Stimulated activated CD8-positive, alpha-beta memory T cell treated with anti-CD3 and anti-CD28 coated beads, Interleukin-7, amount 100 ng/mL, for 24 hours (primary cell): ENCODE results near the gene CD247.

Experiments
- DNase-seq: peaks from one replicate; pipeline ENCODE4 v3.0.0-alpha.2; 2020; ENCODE audit warnings: low read depth

CD247 gene

GRCh38 chr1:167488786-167489185 is 29.5 kb downstream of the CD247 start:
- DNase-seq: no peak

GRCh38 chr1:167487614-167488013 is 30.7 kb downstream of the CD247 start:
- DNase-seq: no peak

- no peak for DNase-seq
These were observed 32.1 kb downstream of the CD247 start for GRCh38 chr1:167486090-167486824.

GRCh38 chr1:167484726-167485502 is 33.4 kb downstream of the CD247 start:
- DNase-seq: no peak

- no peak for DNase-seq
These were observed 34.5 kb downstream of the CD247 start for GRCh38 chr1:167483790-167484189.

GRCh38 chr1:167482184-167482583 is 36.1 kb downstream of the CD247 start:
- no peak for DNase-seq

GRCh38 chr1:167479331-167479979 is 38.9 kb downstream of the CD247 start:
- no peak for DNase-seq

- no peak for DNase-seq
These were observed 40.3 kb downstream of the CD247 start for GRCh38 chr1:167477986-167478385.

GRCh38 chr1:167476061-167476460 is 42.3 kb downstream of the CD247 start:
- no peak for DNase-seq

- no peak for DNase-seq
These were observed 44.1 kb downstream of the CD247 start for GRCh38 chr1:167474191-167474641.

- no peak for DNase-seq
These were observed 44.6 kb downstream of the CD247 start for GRCh38 chr1:167473761-167474160.

GRCh38 chr1:167472752-167473521 is 45.4 kb downstream of the CD247 start:
- DNase-seq: no peak

- no peak for DNase-seq
These were observed 46.8 kb downstream of the CD247 start for GRCh38 chr1:167471568-167471967.

GRCh38 chr1:167469280-167469965 is 48.9 kb downstream of the CD247 start:
- DNase-seq: no peak

GRCh38 chr1:167467752-167468151 is 50.6 kb downstream of the CD247 start:
- DNase-seq: no peak

- DNase-seq: no peak
These were observed 51.1 kb downstream of the CD247 start for GRCh38 chr1:167467126-167467710.

GRCh38 chr1:167465743-167466142 is 52.6 kb downstream of the CD247 start:
- DNase-seq: no peak

GRCh38 chr1:167465018-167465417 is 53.3 kb downstream of the CD247 start:
- DNase-seq: no peak

GRCh38 chr1:167463875-167464575 is 54.3 kb downstream of the CD247 start:
- DNase-seq: no peak

GRCh38 chr1:167463080-167463479 is 55.2 kb downstream of the CD247 start:
- no peak for DNase-seq
